ENCODE data around the gene ZNF714.

DNA sequence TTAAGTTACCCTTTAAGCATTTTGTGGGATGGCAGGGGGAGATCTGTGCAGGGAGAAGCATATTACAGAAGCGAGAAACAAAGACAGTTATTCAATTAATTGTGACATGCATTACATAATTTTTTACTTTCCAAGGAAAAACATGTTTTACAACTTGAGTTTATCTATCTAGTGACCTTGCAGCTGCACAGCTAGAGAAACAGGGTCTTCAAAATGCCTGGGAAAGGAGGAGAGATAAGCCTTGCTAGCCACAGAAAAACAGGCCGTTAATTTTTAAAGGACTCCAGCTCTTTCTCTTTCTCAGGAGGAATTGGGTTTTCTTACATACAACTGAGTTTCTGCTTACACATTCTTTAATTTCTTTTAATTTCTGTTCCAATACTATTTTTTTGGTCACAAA is 45.0 kb downstream of the ZNF714 start:
- TF ChIP-seq POLR2A (IDR thresholded peaks at IDR 0.05) (no peak), CTCF (IDR thresholded peaks at IDR 0.05) (no peak), POLR2AphosphoS5 (IDR thresholded peaks at IDR 0.05) (no peak)

Measured in prostate gland (tissue), 2 donors.